Measurements from ENCODE around the gene EXOSC2. TPM values are rescaled to one million over a fixed set of nuclear protein-coding genes. Genes with fewer than 3 reads are reported as not detected.

The EXOSC2 gene, protein sequence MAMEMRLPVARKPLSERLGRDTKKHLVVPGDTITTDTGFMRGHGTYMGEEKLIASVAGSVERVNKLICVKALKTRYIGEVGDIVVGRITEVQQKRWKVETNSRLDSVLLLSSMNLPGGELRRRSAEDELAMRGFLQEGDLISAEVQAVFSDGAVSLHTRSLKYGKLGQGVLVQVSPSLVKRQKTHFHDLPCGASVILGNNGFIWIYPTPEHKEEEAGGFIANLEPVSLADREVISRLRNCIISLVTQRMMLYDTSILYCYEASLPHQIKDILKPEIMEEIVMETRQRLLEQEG
- polyA plus RNA-seq (ENCODE audit: low read depth in 6 of 6), result 10 to 100 TPM; 24.1 to 41.1 (median 26.9) TPM

DNA sequence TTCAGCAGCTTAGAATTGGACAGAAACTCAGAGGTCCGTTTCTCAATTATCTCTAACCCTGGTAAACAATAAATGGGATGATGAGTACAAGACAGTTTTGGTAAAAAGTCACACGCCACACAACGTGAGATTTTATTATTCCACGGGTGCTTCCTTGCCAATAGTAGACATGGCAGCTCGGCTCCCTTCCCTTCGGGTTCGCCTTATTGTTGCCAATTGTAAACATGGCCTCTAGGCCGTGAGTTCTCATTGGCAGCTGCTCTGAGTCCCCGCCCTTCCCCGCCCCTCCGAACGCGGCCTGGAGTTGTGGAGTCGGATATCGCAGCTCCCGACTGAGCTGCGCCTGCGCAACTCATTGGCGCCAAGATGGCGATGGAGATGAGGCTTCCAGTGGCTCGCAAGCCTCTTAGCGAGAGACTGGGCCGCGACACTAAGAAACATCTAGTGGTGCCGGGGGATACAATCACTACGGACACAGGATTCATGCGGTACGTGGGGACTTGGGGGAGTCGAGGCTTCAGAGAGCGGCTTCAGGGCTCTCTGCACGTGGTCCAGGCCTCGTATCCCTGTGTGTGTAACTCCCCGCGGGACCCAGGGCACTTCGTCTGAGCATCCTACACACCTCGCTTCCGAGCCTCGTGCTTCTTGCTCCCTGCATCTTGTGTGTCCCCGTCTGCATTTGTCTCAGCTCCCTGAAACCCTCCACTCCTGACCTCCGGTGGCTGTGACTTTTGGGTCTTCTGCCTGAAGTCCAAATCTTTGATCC is at the start of gene EXOSC2:
TSS of gene EXOSC2 (plus strand) at position 355 of the 766 bp plus-strand sequence. CDS start at position 367, 12 bp downstream.
- peak; percentile 99 to 100 for ATAC-seq (ENCODE audit: low read depth in 2 of 2)
- Mint-ChIP-seq H3K4me1 (peaks cover 29 to 41% (median 41%) of the 10 kb centered on the region in 3 donors), H3K4me3 (peak within 1 kb of the TSS; percentile 90 to 98 (median 97)), H3K36me3 (peaks cover 10 to 19% of the 10 kb centered on the region in 2 donors), H3K27me3 (peaks cover 0 to 19% (median 0%) of the 10 kb centered on the region in 3 donors), H3K27ac (peak within 1 kb of the TSS; percentile 33 to 93 (median 88)), H3K9me3 (peaks cover 0 to 6% (median 0%) of the 10 kb centered on the region in 7 donors)
- DNase-seq, result peak; percentile 87

DNA sequence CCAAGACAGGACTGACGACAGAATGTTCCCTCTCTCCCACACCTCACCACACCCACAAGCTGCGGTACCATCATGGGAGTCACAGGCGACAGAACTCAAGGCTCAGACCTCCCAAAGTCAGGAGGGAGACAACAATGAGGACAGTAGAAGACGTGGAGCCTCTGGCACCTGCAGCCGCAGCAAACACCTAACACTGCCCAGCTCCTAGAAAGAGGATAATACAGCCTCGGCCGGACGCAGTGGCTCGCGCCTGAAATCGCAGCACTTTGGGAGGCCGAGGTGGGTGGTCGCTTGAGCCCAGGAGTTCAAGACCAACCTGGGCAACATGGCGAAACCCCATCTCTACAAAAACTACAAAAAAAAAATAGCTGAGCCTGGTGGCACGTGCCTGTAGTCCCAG is 42.4 kb upstream of the EXOSC2 start:
- Mint-ChIP-seq H3K27me3 (peaks cover 11 to 56% (median 28%) of the 10 kb centered on the region in 3 donors), H3K4me1 (no peaks in the 10 kb centered on the region), H3K9me3 (peaks cover 2 to 8% (median 3%) of the 10 kb centered on the region in 7 donors), H3K4me3 (no peak overlapping the region), H3K36me3 (peaks cover 0 to 8% of the 10 kb centered on the region in 2 donors), H3K27ac (no peak overlapping the region)
- ATAC-seq (ENCODE audit: low read depth in 2 of 2) (no peak), DNase-seq (no peak)

DNA sequence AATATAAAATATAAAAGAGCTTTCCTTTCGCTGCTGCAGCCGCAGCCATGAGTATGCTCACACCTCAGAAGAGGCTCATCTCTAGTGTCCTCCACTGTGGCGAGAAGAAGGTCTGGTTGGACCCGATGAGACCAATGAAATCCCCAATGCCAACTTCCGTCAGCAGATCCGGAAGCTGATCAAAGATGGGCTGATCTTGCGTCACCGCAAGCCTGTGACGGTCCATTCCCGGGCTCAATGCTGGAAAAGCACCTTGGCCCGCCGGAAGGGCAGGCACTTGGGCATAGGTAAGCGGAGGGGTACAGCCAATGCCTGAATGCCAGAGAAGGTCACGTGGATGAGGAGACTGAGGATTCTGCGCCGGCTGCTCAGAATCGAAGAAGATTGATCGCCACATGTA is 41.8 kb upstream of the EXOSC2 start:
- no peak overlapping the region for H3K4me3 Mint-ChIP-seq
- no peak overlapping the region for H3K27ac Mint-ChIP-seq
- no peak for DNase-seq
- peaks cover 0 to 5% (median 1%) of the 10 kb centered on the region in 7 donors for H3K9me3 Mint-ChIP-seq
- peaks cover 0 to 2% of the 10 kb centered on the region in 2 donors for H3K36me3 Mint-ChIP-seq
- no peaks in the 10 kb centered on the region for H3K4me1 Mint-ChIP-seq
- peaks cover 12 to 54% (median 29%) of the 10 kb centered on the region in 3 donors for H3K27me3 Mint-ChIP-seq
- ATAC-seq (ENCODE audit: low read depth in 2 of 2), result no peak

DNA sequence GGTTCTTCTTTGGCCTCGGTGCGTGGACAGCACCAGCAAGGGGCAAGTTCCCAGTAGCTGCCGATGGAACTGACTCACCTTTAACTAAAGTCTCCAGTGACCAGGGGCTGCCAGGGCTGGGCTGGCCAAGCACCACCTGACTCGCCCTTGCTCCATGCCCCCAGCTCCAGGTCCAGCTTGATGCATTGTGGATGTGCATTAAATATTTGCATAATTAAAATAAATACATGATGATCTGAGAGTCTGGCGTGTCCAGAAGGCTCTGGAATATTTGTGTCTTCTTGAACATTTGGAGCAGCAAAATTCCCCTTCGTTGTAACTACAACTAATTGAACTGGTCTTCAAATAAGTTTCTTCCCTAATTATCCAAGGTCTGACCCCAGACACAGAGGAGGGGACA is 38.7 kb upstream of the EXOSC2 start:
- Mint-ChIP-seq H3K27me3 (peaks cover 32 to 69% (median 47%) of the 10 kb centered on the region in 3 donors), H3K36me3 (no peaks in the 10 kb centered on the region), H3K4me3 (no peak overlapping the region), H3K9me3 (peaks cover 0 to 6% (median 0%) of the 10 kb centered on the region in 7 donors), H3K27ac (no peak overlapping the region), H3K4me1 (peaks cover 4 to 7% (median 5%) of the 10 kb centered on the region in 3 donors)
- DNase-seq (no peak), ATAC-seq (ENCODE audit: low read depth in 2 of 2) (no peak)

DNA sequence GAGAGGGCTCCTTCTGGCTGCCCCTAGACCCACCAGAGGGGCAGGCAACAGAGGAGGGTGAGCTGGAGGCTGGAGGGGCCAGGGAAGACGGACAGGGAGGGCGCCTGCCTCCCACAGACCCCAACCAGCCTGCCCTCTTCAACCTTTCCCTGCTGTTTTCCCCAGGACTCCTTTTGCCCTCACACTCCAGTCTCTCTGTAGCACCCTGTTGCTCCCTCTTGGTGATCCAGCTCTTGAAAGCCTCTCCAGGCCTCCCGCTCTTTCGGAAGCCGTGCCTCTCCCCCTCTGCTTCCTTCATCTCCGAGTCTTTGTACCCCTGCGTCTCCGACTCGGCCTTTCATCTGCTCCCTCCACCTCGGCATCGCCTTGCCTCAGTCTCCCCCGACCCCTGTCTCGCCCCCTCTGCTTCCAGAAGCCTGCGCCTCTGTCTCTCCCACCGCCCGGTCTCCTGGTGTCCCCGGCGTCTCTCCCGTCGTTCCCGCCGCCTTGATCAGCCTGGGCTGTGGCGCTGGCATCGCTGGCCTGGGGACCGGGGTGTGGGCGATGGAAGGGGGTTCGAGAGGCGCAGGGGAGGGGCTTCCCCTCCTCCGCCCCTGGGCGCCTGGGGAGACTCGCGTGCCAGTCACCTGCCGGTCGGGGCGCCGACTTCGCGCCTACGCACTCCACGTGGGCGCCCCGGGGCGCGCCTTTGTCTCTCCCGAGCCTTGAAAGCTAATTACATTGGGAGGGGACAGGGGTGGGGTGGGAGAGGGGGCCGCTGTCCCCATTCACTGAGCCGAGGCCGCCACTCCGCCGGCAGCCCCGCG is 34.5 kb upstream of the EXOSC2 start:
- peaks cover 45 to 89% (median 76%) of the 10 kb centered on the region in 3 donors for H3K27me3 Mint-ChIP-seq
- H3K27ac Mint-ChIP-seq, result peak overlapping the region in 1 of 6 donors; percentile 70
- DNase-seq (no peak), ATAC-seq (ENCODE audit: low read depth in 2 of 2) (no peak)
- peaks cover 17 to 38% (median 30%) of the 10 kb centered on the region in 3 donors for H3K4me1 Mint-ChIP-seq
- peaks cover 0 to 6% (median 0%) of the 10 kb centered on the region in 7 donors for H3K9me3 Mint-ChIP-seq
- H3K4me3 Mint-ChIP-seq, result peak overlapping the region in 6 of 8 donors; percentile 29 to 83 (median 60)
- no peaks in the 10 kb centered on the region for H3K36me3 Mint-ChIP-seq

DNA sequence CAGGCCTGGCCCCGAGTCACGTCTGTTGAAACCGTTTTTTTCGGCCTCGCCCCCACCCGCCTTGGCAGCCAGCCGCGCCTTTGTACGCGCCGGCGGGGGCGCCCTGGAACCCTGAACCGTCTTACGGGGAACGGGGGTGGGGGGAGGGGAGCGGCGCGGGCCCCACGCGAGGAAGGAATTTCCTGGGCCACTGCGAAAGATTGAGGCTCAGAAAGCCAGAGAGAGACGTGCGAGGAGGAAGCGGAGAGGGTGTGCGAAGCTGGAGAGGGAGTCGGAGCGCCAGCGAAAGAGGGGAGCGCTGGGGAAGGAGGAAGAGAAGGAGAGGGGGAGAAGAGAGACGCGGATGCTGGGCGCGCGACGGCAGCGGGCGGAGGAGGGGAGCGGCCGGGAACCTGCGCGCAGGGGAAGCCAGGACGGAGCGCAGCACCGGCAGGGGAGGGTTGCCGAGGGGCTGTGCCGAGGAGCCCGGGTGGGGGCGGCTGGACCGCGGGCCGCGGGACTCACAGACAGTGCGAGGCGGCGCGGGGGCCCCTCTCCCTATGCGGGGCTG is 33.8 kb upstream of the EXOSC2 start:
- ATAC-seq (ENCODE audit: low read depth in 2 of 2), result no peak
- H3K27me3 Mint-ChIP-seq, result peaks cover 45 to 85% (median 79%) of the 10 kb centered on the region in 3 donors
- H3K9me3 Mint-ChIP-seq, result peaks cover 0 to 4% (median 0%) of the 10 kb centered on the region in 7 donors

DNA sequence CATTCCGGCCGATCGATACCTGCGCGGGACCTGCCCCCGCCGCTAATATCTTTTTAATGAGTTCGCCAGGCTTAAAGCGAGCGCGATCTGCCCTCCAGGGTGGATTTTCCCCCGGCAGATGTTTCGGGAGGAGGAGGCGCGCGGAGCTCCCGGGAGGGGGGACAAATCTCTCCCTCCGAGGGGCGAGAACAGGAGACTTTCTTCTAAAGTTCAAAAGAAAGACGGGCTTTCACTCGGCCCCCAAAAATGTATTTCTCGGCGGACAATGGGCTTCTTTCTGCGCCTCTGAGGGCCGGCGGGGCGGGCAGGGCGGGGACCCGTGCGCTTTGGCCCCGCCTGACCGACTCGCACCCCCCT is 33.3 kb upstream of the EXOSC2 start:
- Mint-ChIP-seq H3K9me3 (peaks cover 0 to 4% (median 0%) of the 10 kb centered on the region in 7 donors), H3K4me1 (peaks cover 26 to 45% (median 35%) of the 10 kb centered on the region in 3 donors), H3K36me3 (no peaks in the 10 kb centered on the region), H3K27ac (peak overlapping the region in 1 of 6 donors; percentile 73), H3K27me3 (peaks cover 44 to 85% (median 80%) of the 10 kb centered on the region in 3 donors), H3K4me3 (peak overlapping the region in 7 of 8 donors; percentile 42 to 82 (median 49))
- ATAC-seq (ENCODE audit: low read depth in 2 of 2) (no peak), DNase-seq (no peak)

More for the DNA sequence above, 33.8 kb upstream of the EXOSC2 start:
- H3K4me1 Mint-ChIP-seq, result peaks cover 20 to 41% (median 34%) of the 10 kb centered on the region in 3 donors
- no peak overlapping the region for H3K27ac Mint-ChIP-seq
- peak overlapping the region in 6 of 8 donors; percentile 20 to 78 (median 70) for H3K4me3 Mint-ChIP-seq
- H3K36me3 Mint-ChIP-seq, result no peaks in the 10 kb centered on the region
- no peak for DNase-seq

DNA sequence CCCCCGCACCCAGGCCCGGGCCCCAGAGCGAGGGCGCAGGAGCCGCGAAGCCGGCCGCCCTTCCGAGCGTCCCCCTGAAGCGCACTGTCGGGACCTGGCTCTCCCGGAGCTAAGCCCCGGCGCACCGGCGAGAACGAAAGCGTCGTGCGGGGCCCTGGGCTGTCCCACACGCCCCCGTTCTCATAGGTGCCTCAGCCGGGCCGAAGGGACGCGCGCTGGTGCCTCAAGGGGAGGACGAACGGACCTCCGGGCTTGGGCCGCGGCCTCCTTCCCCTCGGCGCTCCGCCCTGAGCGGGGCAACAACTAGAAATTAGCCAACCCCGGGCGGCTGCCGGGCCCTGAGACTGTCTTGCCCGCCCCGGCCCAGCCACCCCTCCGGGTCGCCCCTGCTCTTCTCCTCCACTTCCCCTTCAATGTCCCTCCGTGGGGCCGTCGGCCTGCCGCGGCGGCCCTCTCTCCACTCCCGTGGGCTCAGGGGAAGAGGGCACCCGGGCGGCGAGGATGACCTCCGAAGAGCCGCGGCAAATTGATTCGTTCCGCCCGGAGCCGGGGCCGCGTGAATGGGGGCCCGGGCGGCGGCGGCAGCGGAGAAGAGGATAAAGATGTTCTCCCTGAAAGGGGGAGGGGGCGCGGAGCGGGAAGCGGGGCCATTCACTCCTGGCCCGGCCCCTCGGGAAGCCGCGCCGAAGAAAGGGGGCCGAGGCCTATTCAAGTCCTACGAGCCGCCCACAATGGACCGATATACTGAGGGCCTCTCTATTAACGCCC is 32.7 kb upstream of the EXOSC2 start:
- H3K27me3 Mint-ChIP-seq, result peaks cover 45 to 85% (median 80%) of the 10 kb centered on the region in 3 donors
- DNase-seq (no peak), ATAC-seq (ENCODE audit: low read depth in 2 of 2) (peak; percentile 27 to 32)
- peak overlapping the region in 1 of 6 donors; percentile 81 for H3K27ac Mint-ChIP-seq
- H3K4me3 Mint-ChIP-seq, result peak overlapping the region in 7 of 8 donors; percentile 41 to 78 (median 44)
- peaks cover 0 to 4% (median 0%) of the 10 kb centered on the region in 7 donors for H3K9me3 Mint-ChIP-seq
- H3K4me1 Mint-ChIP-seq, result peaks cover 28 to 50% (median 39%) of the 10 kb centered on the region in 3 donors
- H3K36me3 Mint-ChIP-seq, result no peaks in the 10 kb centered on the region

DNA sequence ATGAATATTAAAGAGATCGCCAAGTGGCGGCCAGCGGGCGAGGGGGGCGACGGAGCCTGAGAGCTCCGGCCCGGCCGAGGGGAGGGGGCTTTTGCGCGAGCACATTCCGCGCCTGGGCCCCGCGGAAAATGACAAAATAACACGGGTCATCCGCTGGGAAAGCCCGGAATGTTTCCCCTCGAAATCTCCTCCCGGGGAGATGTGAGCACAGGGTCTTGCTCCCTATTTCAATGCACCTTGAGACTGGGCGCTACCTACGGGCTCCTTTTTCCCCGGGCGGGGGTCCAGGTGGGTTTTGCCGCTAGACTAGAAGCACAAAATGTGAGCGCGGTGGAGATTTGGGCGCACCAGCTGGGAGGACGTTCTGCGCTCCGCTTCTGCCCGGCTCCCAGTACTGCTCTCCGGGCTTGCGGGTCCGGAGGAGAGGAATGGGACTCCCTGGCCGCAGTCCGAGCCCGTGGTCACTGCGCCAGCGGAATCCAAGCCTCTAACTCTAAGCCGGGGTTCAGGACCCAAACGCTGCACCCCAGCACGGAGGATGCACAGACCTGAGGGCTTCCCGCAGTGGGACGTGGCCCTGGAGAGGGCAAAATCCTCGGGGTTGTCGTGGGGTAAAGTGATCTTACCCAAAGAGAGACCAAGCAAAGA is 32.0 kb upstream of the EXOSC2 start:
- Mint-ChIP-seq H3K27me3 (peaks cover 46 to 88% (median 73%) of the 10 kb centered on the region in 3 donors), H3K4me3 (peak overlapping the region; percentile 33 to 82 (median 68))

DNA sequence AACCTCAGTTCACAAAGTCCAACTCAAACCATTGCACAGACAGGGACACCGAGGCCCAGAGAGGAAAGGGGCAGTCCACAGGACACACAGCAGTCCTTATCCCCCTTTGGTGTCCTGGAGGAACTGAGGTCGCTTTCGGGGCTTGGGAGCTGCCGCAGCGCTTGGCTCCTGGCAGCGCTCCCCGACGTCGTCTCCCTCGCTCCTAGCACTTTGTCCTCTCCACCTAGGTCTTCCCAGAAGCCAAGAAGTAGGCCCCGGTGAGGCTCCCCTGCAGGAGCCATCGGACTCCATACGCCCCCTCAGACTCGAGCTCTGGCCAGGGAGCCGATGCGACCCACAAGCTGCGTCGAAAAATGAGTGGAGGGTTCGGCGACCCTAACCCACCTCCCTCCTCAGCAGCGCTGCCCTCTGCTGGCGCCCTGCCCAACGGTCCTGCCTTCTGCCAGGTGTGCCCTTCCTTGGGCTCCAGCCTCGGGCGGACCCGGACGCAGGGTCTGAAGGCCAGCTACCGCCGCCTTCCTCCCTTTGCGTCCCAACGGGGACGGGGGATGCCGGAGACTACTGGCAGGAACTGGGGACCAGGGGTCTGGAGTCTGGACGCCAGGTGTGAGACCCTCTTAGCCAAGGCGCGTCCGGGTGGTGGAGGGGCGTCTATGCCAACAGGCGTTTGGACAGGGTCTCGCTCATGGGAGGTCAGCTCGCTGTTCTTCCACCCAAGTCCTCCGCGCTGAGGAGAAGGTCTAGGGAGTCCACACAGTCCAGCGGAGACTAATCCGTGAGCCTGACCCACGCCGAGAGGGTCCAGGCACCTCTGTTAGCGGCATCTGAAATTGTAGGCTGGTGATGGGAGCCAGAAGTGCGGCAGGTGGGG is 31.2 kb upstream of the EXOSC2 start:
- H3K27ac Mint-ChIP-seq, result peak overlapping the region in 3 of 6 donors; percentile 78 to 94 (median 85)

More for the DNA sequence above, 32.0 kb upstream of the EXOSC2 start:
- H3K27ac Mint-ChIP-seq, result no peak overlapping the region
- H3K4me1 Mint-ChIP-seq, result peaks cover 28 to 55% (median 43%) of the 10 kb centered on the region in 3 donors
- ATAC-seq (ENCODE audit: low read depth in 2 of 2) (no peak), DNase-seq (no peak)
- H3K9me3 Mint-ChIP-seq, result peaks cover 0 to 4% (median 0%) of the 10 kb centered on the region in 7 donors
- H3K36me3 Mint-ChIP-seq, result no peaks in the 10 kb centered on the region

DNA sequence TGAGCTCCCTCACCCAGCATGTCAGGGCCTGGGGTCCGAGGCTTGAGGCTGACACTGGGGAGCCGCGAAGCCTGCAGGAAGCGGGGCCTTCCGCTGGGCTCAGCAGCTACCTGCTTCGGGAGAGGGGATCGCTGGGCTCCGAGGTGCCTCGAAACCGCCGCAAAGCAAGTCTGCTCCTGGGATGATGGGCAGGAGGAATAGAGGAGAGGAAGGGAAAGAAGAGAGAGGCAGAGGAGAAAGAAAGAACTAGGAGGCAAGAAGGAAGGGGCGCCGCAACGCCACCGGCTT is 30.7 kb upstream of the EXOSC2 start:
- Mint-ChIP-seq H3K9me3 (no peaks in the 10 kb centered on the region), H3K27ac (peak overlapping the region in 3 of 6 donors; percentile 78 to 94 (median 85)), H3K4me3 (peak overlapping the region; percentile 15 to 85 (median 78)), H3K36me3 (no peaks in the 10 kb centered on the region), H3K4me1 (peaks cover 28 to 55% (median 43%) of the 10 kb centered on the region in 3 donors), H3K27me3 (peaks cover 38 to 88% (median 73%) of the 10 kb centered on the region in 3 donors)
- no peak for ATAC-seq (ENCODE audit: low read depth in 2 of 2)
- DNase-seq, result no peak

More for the DNA sequence above, 31.2 kb upstream of the EXOSC2 start:
- Mint-ChIP-seq H3K36me3 (no peaks in the 10 kb centered on the region), H3K9me3 (no peaks in the 10 kb centered on the region), H3K27me3 (peaks cover 39 to 88% (median 71%) of the 10 kb centered on the region in 3 donors), H3K4me1 (peaks cover 28 to 55% (median 43%) of the 10 kb centered on the region in 3 donors), H3K4me3 (peak overlapping the region; percentile 38 to 85 (median 78))
- DNase-seq (no peak), ATAC-seq (ENCODE audit: low read depth in 2 of 2) (no peak)

Measured in naive B cell (primary cell).